ENCODE data around the gene LGR6. TPM values are rescaled to one million over a fixed set of nuclear protein-coding genes. Genes with fewer than 3 reads are reported as not detected.
"Not testable (repeated sequence)": the region's sequence is repeated elsewhere in the genome, so short reads cannot be mapped to it uniquely, and the experiment has no call there.

The LGR6 gene
- total and polyA plus RNA-seq, 2 of the 8 experiments (the other 6 are each of a cell fraction or from before 2014, with no cell fraction given): 0.50 to 1.0 TPM

- peaks cover 13% of the 10 kb centered on the region for H3K23me2 ChIP-seq (ENCODE audit: low read depth, low read length)
- not testable (repeated sequence) for H2BK120ac ChIP-seq (replicated peaks; ENCODE audit: low read depth, low read length); FAIRE-seq; H2BK15ac ChIP-seq (ENCODE audit: low read length); H3K27me3 ChIP-seq (replicated peaks in 1 of 4; ENCODE audit: control insufficient read depth in 3 of 4, extremely low read depth in 1 of 4, insufficient read depth in 3 of 4, low read length in 3 of 4); H3K9me3 ChIP-seq (ENCODE audit: insufficient read depth in 2 of 2, low read depth in 1 of 2, low read length in 1 of 2); H2BK20ac ChIP-seq (ENCODE audit: low read length); H3K14ac ChIP-seq (ENCODE audit: insufficient read length); H3K79me1 ChIP-seq (ENCODE audit: low read depth, low read length); H3K4ac ChIP-seq (replicated peaks; ENCODE audit: insufficient read length, low read depth, low read length); H2BK5ac ChIP-seq (ENCODE audit: low read depth, low read length); DNase-seq (ENCODE audit: low read depth in 1 of 2, low spot score in 2 of 2); H2AFZ ChIP-seq (ENCODE audit: low read length); H3K9ac ChIP-seq (replicated peaks in 1 of 4; ENCODE audit: extremely low read depth in 1 of 4, low read depth in 3 of 4, low read length in 3 of 4); H3K36me3 ChIP-seq (ENCODE audit: control insufficient read depth in 2 of 4, insufficient read depth in 4 of 4, low read length in 3 of 4); H3K18ac ChIP-seq (ENCODE audit: extremely low read depth, low read length); H2AK5ac ChIP-seq (ENCODE audit: low read depth, low read length); H3K4me3 ChIP-seq (ENCODE audit: extremely low read depth in 1 of 4, insufficient read depth in 2 of 4, low read depth in 3 of 4, low read length in 4 of 4); H3K27ac ChIP-seq (ENCODE audit: low read depth, low read length); H2BK12ac ChIP-seq (ENCODE audit: low read depth, low read length); H4K91ac ChIP-seq (replicated peaks; ENCODE audit: insufficient read length, low read length); H4K8ac ChIP-seq (ENCODE audit: extremely low read depth, insufficient read depth, low read length); H3K23ac ChIP-seq (ENCODE audit: insufficient read length); H4K5ac ChIP-seq (ENCODE audit: insufficient read length, low read depth, low read length); H3K56ac ChIP-seq (replicated peaks; ENCODE audit: insufficient read length, low read depth, low read length)
- H4K20me1 ChIP-seq (replicated peaks in 1 of 2; ENCODE audit: control insufficient read depth in 1 of 2, insufficient read depth in 2 of 2, low read length in 2 of 2): peaks cover 2 to 11% of the 10 kb centered on the region in 2 experiments
- 86% methylated on average over 6 of the region's 8 CpGs; no CpG with 5 or more reads in 1 of the 2 experiments for WGBS, 2 experiments (ENCODE audit: extremely low coverage in 1 of 2, insufficient coverage in 1 of 2, insufficient read length in 1 of 2, insufficient replicate concordance in 2 of 2, low coverage in 1 of 2, low lambda C conversion rate in 2 of 2, missing lambda C conversion rate in 1 of 2)
- ChIA-PET POLR2A (ENCODE audit: partially characterized antibody) (interaction anchor here (1.3 to 1.6 kb wide), 2 partner anchors 10 to 14 kb away, joined by 3 to 4 read pairs; no protein-coding TSS in a partner anchor), CTCF (ENCODE audit: partially characterized antibody) (interaction anchor here (0.9 to 6.1 kb wide), 4 partner anchors 10 to 44 kb away, joined by 3 to 50 read pairs (median 4); no protein-coding TSS in a partner anchor)
- H3K4me2 ChIP-seq (ENCODE audit: insufficient read depth in 1 of 2, low read depth in 2 of 2, low read length in 2 of 2): peak overlapping the region in 1 of 2 experiments; percentile 92; a peak in 1 of 4 replicates
- H3K79me2 ChIP-seq (ENCODE audit: control insufficient read depth in 1 of 2, insufficient read depth in 2 of 2, low read length in 2 of 2): peaks cover 3 to 26% of the 10 kb centered on the region in 2 experiments; a peak in 3 of 4 replicates
- H3K4me1 ChIP-seq (replicated peaks in 1 of 4; ENCODE audit: control insufficient read depth in 3 of 4, insufficient read depth in 4 of 4, low read length in 3 of 4): peaks cover 3 to 13% (median 9%) of the 10 kb centered on the region in 4 experiments; a peak in 6 of 7 replicates
Measured at GRCh38 chr1:202145744-202146140, 47.9 kb upstream of the LGR6 start.
